ENCODE measurements around the gene PIBF1. TPM values are rescaled to one million over a fixed set of nuclear protein-coding genes. Genes with fewer than 3 reads are reported as not detected.
"Not testable (repeated sequence)": the region's sequence is repeated elsewhere in the genome, so short reads cannot be mapped to it uniquely, and the experiment has no call there.

The PIBF1 gene
- total and polyA plus RNA-seq, 5 donors: 10.5 to 17.7 (median 12.4) TPM

- Histone ChIP-seq H3K4me3 (ENCODE audit: low read length) (no peak overlapping the region), H3K4me1 (ENCODE audit: control insufficient read depth, insufficient read depth, low read length) (peaks cover 1% of the 10 kb centered on the region), H3K9me3 (ENCODE audit: control insufficient read depth, low read length) (no peaks in the 10 kb centered on the region), H3K27ac (ENCODE audit: low read length) (no peak overlapping the region), H3K27me3 (ENCODE audit: control insufficient read depth, insufficient read depth) (no peaks in the 10 kb centered on the region)
- no peak for DNase-seq
- intact Hi-C loops (cut with DNase I): no loop called here
- no peak for ATAC-seq
- WGBS: 96% methylated on average over 2 of the region's 2 CpGs
These were observed 41.1 kb downstream of the PIBF1 start for GRCh38 chr13:72823081-72823480.

GRCh38 chr13:72823724-72824123 lies 41.8 kb downstream of the PIBF1 start:
- no peak for ATAC-seq
- no peak for DNase-seq
- H3K9me3 ChIP-seq (ENCODE audit: control insufficient read depth, low read length): no peaks in the 10 kb centered on the region
- no peak overlapping the region for H3K27ac ChIP-seq (ENCODE audit: low read length)
- H3K27me3 ChIP-seq (ENCODE audit: control insufficient read depth, insufficient read depth): no peaks in the 10 kb centered on the region
- 94% methylated on average over 3 of the region's 3 CpGs for WGBS
- H3K4me1 ChIP-seq (ENCODE audit: control insufficient read depth, insufficient read depth, low read length): peaks cover 1% of the 10 kb centered on the region
- no peak overlapping the region for H3K4me3 ChIP-seq (ENCODE audit: low read length)
- intact Hi-C loops (cut with DNase I): no loop called here

GRCh38 chr13:72834601-72835000 lies 52.7 kb downstream of the PIBF1 start:
- Histone ChIP-seq H3K4me1 (ENCODE audit: control insufficient read depth, insufficient read depth, low read length) (no peaks in the 10 kb centered on the region), H3K27ac (ENCODE audit: low read length) (no peak overlapping the region), H3K9me3 (ENCODE audit: control insufficient read depth, low read length) (no peaks in the 10 kb centered on the region), H3K27me3 (ENCODE audit: control insufficient read depth, insufficient read depth) (no peaks in the 10 kb centered on the region), H3K4me3 (ENCODE audit: low read length) (no peak overlapping the region)
- WGBS: 98% methylated on average over 3 of the region's 3 CpGs
- intact Hi-C loops (cut with DNase I): no loop called here
- DNase-seq (no peak), ATAC-seq (no peak)

GRCh38 chr13:72839831-72840426 lies 58.0 kb downstream of the PIBF1 start:
- Histone ChIP-seq H3K9me3 (ENCODE audit: control insufficient read depth, low read length) (no peaks in the 10 kb centered on the region), H3K4me1 (ENCODE audit: control insufficient read depth, insufficient read depth, low read length) (no peaks in the 10 kb centered on the region), H3K27me3 (ENCODE audit: control insufficient read depth, insufficient read depth) (no peaks in the 10 kb centered on the region), H3K4me3 (ENCODE audit: low read length) (no peak overlapping the region), H3K27ac (ENCODE audit: low read length) (no peak overlapping the region)
- DNase-seq (peak in 2 of 3 donors; percentile 40 to 45), ATAC-seq (peak; percentile 49 to 64)
- intact Hi-C loops (cut with DNase I): no loop called here
- 93% methylated on average over 1 of the region's 1 CpG for WGBS

GRCh38 chr13:72842991-72843390 lies 61.1 kb downstream of the PIBF1 start:
- intact Hi-C loops (cut with DNase I): no loop called here

GRCh38 chr13:72845148-72845547 lies 63.2 kb downstream of the PIBF1 start:
- H3K27me3 ChIP-seq (ENCODE audit: control insufficient read depth, insufficient read depth): not testable (repeated sequence)

More at GRCh38 chr13:72842991-72843390, 61.1 kb downstream of the PIBF1 start:
- DNase-seq (no peak), ATAC-seq (no peak)
- Histone ChIP-seq H3K27ac (ENCODE audit: low read length) (no peak overlapping the region), H3K27me3 (ENCODE audit: control insufficient read depth, insufficient read depth) (no peaks in the 10 kb centered on the region), H3K4me3 (ENCODE audit: low read length) (no peak overlapping the region), H3K9me3 (ENCODE audit: control insufficient read depth, low read length) (no peaks in the 10 kb centered on the region), H3K4me1 (ENCODE audit: control insufficient read depth, insufficient read depth, low read length) (no peaks in the 10 kb centered on the region)
- WGBS: 92% methylated on average over 6 of the region's 6 CpGs

GRCh38 chr13:72849571-72849970 lies 67.6 kb downstream of the PIBF1 start:
- Histone ChIP-seq H3K4me1 (ENCODE audit: control insufficient read depth, insufficient read depth, low read length) (no peaks in the 10 kb centered on the region), H3K9me3 (ENCODE audit: control insufficient read depth, low read length) (no peaks in the 10 kb centered on the region), H3K4me3 (ENCODE audit: low read length) (no peak overlapping the region), H3K27me3 (ENCODE audit: control insufficient read depth, insufficient read depth) (no peaks in the 10 kb centered on the region), H3K27ac (ENCODE audit: low read length) (no peak overlapping the region)
- ATAC-seq: no peak
- WGBS: 89% methylated on average over 1 of the region's 1 CpG
- no peak for DNase-seq
- intact Hi-C loops (cut with DNase I): no loop called here

More at GRCh38 chr13:72845148-72845547, 63.2 kb downstream of the PIBF1 start:
- intact Hi-C loops (cut with DNase I); H3K27ac ChIP-seq (ENCODE audit: low read length); H3K4me3 ChIP-seq (ENCODE audit: low read length); H3K4me1 ChIP-seq (ENCODE audit: control insufficient read depth, insufficient read depth, low read length); DNase-seq; ATAC-seq; H3K9me3 ChIP-seq (ENCODE audit: control insufficient read depth, low read length): not testable (repeated sequence)
- 99% methylated on average over 2 of the region's 2 CpGs for WGBS

GRCh38 chr13:72850959-72851677 lies 69.2 kb downstream of the PIBF1 start:
- 97% methylated on average over 18 of the region's 18 CpGs for whole genome bisulfite sequencing
- Histone ChIP-seq H3K27ac (ENCODE audit: low read length) (no peak overlapping the region), H3K27me3 (ENCODE audit: control insufficient read depth, insufficient read depth) (no peaks in the 10 kb centered on the region), H3K9me3 (ENCODE audit: control insufficient read depth, low read length) (no peaks in the 10 kb centered on the region), H3K4me3 (ENCODE audit: low read length) (no peak overlapping the region), H3K4me1 (ENCODE audit: control insufficient read depth, insufficient read depth, low read length) (no peaks in the 10 kb centered on the region)
- ATAC-seq (peak in 1 of 2 donors; percentile 54), DNase-seq (peak in 1 of 3 donors; percentile 41)
- intact Hi-C loops (cut with DNase I): no loop called here

- Histone ChIP-seq H3K9me3 (ENCODE audit: control insufficient read depth, low read length) (no peaks in the 10 kb centered on the region), H3K27me3 (ENCODE audit: control insufficient read depth, insufficient read depth) (no peaks in the 10 kb centered on the region), H3K4me3 (ENCODE audit: low read length) (no peak overlapping the region), H3K4me1 (ENCODE audit: control insufficient read depth, insufficient read depth, low read length) (no peaks in the 10 kb centered on the region), H3K27ac (ENCODE audit: low read length) (no peak overlapping the region)
- no peak for ATAC-seq
- no peak for DNase-seq
- intact Hi-C loops (cut with DNase I): no loop called here
- 92% methylated on average over 3 of the region's 3 CpGs for WGBS
These were observed 69.7 kb downstream of the PIBF1 start for GRCh38 chr13:72851678-72852014.

GRCh38 chr13:72852207-72852606 lies 70.3 kb downstream of the PIBF1 start:
- DNase-seq: peak in 2 of 3 donors; percentile 25
- no peaks in the 10 kb centered on the region for H3K27me3 ChIP-seq (ENCODE audit: control insufficient read depth, insufficient read depth)
- WGBS: 99% methylated on average over 12 of the region's 12 CpGs
- ATAC-seq: peak in 1 of 2 donors; percentile 22
- H3K9me3 ChIP-seq (ENCODE audit: control insufficient read depth, low read length): no peaks in the 10 kb centered on the region
- H3K4me3 ChIP-seq (ENCODE audit: low read length): no peak overlapping the region
- intact Hi-C loops (cut with DNase I): no loop called here
- no peaks in the 10 kb centered on the region for H3K4me1 ChIP-seq (ENCODE audit: control insufficient read depth, insufficient read depth, low read length)
- H3K27ac ChIP-seq (ENCODE audit: low read length): no peak overlapping the region

GRCh38 chr13:72853000-72853399 lies 71.1 kb downstream of the PIBF1 start:
- Histone ChIP-seq H3K4me3 (ENCODE audit: low read length) (no peak overlapping the region), H3K27me3 (ENCODE audit: control insufficient read depth, insufficient read depth) (no peaks in the 10 kb centered on the region), H3K9me3 (ENCODE audit: control insufficient read depth, low read length) (no peaks in the 10 kb centered on the region), H3K27ac (ENCODE audit: low read length) (no peak overlapping the region), H3K4me1 (ENCODE audit: control insufficient read depth, insufficient read depth, low read length) (no peaks in the 10 kb centered on the region)
- intact Hi-C loops (cut with DNase I): no loop called here
- ATAC-seq (no peak), DNase-seq (no peak)
- WGBS: 100% methylated on average over 1 of the region's 1 CpG

Data from right cardiac atrium (tissue), 5 donors.